ENCODE results near the gene FOSL2.

Gene FOSL2

GRCh38 chr2:28411956-28412609, 19.4 kb downstream of the FOSL2 start:
- TF ChIP-seq YY1 (IDR thresholded peaks at IDR 0.05; ENCODE audit: low read depth) (no peak), RAD21 (IDR thresholded peaks at IDR 0.05; ENCODE audit: low read depth) (no peak), REST (IDR thresholded peaks at IDR 0.05; ENCODE audit: low read depth) (no peak), EP300 (IDR thresholded peaks at IDR 0.05; ENCODE audit: borderline replicate concordance) (no peak), MAX (IDR thresholded peaks at IDR 0.05) (no peak), TEAD4 (IDR thresholded peaks at IDR 0.05) (no peak), ZBTB7A (IDR thresholded peaks at IDR 0.05; ENCODE audit: low read depth) (no peak), TCF12 (IDR thresholded peaks at IDR 0.05; ENCODE audit: low read depth) (no peak)

DNA sequence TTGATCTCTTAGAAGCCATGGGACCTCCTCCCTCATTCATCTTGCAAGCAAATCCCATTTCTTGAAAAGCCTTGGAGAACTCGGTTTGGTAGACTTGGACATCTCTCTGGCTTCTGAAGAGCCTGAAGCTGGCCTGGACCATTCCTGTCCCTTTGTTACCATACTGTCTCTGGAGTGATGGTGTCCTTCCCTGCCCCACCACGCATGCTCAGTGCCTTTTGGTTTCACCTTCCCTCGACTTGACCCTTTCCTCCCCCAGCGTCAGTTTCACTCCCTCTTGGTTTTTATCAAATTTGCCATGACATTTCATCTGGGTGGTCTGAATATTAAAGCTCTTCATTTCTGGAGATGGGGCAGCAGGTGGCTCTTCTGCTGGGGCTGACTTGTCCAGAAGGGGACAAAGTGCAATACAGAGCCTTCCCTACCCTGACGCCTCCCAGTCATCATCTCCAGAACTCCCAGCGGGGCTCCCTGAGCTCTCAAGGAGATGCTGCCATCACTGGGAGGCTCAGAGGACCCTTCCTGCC, 20.0 kb downstream of the FOSL2 start:
- TF ChIP-seq CREB1 (IDR thresholded peaks at IDR 0.05; ENCODE audit: low read depth) (no peak), REST (IDR thresholded peaks at IDR 0.05; ENCODE audit: low read depth) (no peak), EP300 (IDR thresholded peaks at IDR 0.05; ENCODE audit: borderline replicate concordance) (no peak), YY1 (IDR thresholded peaks at IDR 0.05; ENCODE audit: low read depth) (no peak), MAX (IDR thresholded peaks at IDR 0.05) (no peak), ZBTB7A (IDR thresholded peaks at IDR 0.05; ENCODE audit: low read depth) (no peak), EGR1 (IDR thresholded peaks at IDR 0.05) (no peak)

DNA sequence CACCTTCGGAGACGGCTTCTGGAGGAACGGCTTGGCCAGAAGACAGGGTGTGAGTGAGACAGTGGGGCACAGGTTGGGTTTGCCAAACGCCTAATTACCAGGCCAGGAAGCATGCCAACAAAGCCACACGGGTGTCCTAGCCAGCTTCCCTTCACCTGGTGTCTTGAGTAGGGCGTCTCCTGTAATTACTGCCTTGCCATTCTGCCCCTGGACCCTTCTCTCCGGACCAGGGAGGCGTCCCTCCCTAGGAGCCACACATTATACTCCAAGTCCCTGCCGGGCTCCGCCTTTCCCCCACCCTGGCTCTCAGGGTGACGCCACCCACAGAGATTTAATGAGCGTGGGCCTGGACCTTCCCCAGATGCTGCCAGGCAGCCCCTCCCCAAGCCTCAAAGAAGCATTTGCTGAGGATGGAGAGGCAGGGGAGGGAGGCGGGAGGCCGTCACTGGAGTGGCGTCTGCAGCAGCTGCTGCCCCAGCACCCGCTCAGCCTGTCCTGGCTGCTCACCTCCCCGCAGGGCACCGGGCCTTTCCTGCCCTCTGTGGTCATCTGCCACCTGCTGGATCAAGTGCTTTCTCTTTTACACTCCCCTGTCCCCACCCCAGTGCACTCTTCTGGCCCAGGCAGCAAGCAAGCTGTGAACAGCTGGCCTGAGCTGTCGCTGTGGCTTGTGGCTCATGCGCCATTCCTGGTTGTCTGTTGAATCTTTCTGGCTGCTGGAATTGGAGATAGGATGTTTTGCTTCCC, 20.7 kb downstream of the FOSL2 start:
- TF ChIP-seq MAX (IDR thresholded peaks at IDR 0.05) (no peak), RAD21 (IDR thresholded peaks at IDR 0.05; ENCODE audit: low read depth) (peak; percentile 47; the same call in 1 of the 2 replicates)

DNA sequence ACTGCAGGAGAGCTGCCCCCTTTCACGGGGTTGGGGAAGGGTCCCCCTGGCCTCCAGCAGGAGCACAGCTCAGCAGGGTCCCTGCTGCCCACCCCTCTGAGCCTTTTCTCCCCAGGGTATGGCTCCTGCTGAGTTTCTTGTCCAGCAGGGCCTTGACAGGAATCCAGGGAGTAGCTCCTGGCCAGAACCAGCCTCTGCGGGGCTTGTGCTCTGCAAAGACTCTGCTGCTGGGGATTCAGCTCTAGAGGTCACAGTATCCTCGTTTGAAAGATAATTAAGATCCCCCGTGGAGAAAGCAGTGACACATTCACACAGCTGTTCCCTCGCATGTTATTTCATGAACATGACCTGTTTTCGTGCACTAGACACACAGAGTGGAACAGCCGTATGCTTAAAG, 21.2 kb downstream of the FOSL2 start:
- TF ChIP-seq EGR1 (IDR thresholded peaks at IDR 0.05): no peak
- no peak for TF ChIP-seq CEBPB (IDR thresholded peaks at IDR 0.05)
- no peak for TF ChIP-seq TEAD4 (IDR thresholded peaks at IDR 0.05)
- no peak for TF ChIP-seq REST (IDR thresholded peaks at IDR 0.05; ENCODE audit: low read depth)
- TF ChIP-seq, protein P1, sequence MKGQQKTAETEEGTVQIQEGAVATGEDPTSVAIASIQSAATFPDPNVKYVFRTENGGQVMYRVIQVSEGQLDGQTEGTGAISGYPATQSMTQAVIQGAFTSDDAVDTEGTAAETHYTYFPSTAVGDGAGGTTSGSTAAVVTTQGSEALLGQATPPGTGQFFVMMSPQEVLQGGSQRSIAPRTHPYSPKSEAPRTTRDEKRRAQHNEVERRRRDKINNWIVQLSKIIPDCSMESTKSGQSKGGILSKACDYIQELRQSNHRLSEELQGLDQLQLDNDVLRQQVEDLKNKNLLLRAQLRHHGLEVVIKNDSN (IDR thresholded peaks at IDR 0.05): no peak
- no peak for TF ChIP-seq YY1 (IDR thresholded peaks at IDR 0.05; ENCODE audit: low read depth)
- no peak for TF ChIP-seq NFIC (IDR thresholded peaks at IDR 0.05)
- TF ChIP-seq ZBTB7A (IDR thresholded peaks at IDR 0.05; ENCODE audit: low read depth): no peak
- no peak for TF ChIP-seq FOXM1 (IDR thresholded peaks at IDR 0.05; ENCODE audit: borderline replicate concordance, low read depth)
- no peak for TF ChIP-seq MAX (IDR thresholded peaks at IDR 0.05)
- TF ChIP-seq RAD21 (IDR thresholded peaks at IDR 0.05; ENCODE audit: low read depth): no peak

DNA sequence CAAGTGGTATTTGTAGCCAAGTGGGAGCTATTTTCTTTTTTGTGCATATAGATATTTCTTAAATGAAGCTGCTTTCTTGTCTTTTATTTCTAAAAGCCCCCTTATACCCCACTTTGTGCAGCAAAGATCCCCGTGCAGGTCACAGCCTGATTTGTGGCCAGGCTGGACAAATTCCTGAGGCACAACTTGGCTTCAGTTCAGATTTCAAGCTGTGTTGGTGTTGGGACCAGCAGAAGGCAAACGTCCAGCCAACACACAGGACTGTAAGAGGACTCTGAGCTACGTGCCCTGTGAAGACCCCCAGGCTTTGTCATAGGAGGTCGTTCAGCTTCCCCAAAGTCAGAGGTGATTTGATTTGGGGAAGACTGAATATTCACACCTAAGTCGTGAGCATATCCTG, 21.9 kb downstream of the FOSL2 start:
- TF ChIP-seq RAD21 (IDR thresholded peaks at IDR 0.05; ENCODE audit: low read depth) (0 out of 2 replicates have a peak, but pooled peaks have one; percentile 8), TEAD4 (IDR thresholded peaks at IDR 0.05) (no peak), NFIC (IDR thresholded peaks at IDR 0.05) (peak; percentile 71)
